GM04504 (cell line): ENCODE measurements around the gene BRMS1.

Experiments
- DNase-seq: peaks from one replicate; pipeline ENCODE4 v3.0.0-alpha.2; 2012; ENCODE audit warnings: low read depth

The BRMS1 gene

GRCh38 chr11:66336234-66337102, 8.4 kb downstream of the BRMS1 start, which contains the start of gene RIN1:
Gene RIN1, minus strand, starts transcription at chr11:66336434. Its CDS starts 32 bp downstream, at chr11:66336402.
- peak; percentile 96 for DNase-seq

DNA sequence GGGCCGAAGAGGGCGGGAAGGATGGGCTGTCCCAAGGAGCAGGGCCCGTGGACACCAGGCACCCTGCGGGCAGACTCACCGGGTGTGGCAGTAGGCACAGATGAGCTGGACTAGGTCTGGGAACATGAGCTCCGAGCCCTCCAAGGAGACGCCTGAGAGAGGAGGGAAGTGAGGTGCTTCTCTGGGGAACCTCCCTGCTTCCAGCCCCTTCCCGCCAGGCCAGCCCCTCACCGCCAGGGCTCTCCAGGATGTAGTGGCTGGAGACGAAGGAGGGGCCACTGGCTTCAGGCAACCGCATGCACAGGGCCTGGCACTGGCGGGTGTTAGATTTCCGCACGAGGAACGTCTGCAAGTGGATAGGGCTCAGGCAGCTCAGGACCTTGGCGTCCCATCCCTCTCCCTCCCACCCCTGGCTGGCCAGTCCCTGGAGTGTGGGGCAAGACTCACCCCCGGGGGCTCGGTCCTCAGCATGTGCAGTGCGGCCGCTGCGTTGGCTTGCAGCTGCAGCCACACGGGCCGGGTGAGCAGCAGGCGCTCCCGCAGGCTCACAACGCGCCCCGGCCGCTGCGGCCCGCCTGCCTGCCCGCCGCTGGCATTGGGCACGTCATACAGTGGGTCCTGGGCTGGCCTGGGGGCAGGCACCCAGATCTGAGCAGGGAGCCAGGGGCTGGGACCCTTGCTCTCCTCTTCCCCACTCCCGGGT, 9.2 kb downstream of the BRMS1 start:
- DNase-seq, result no peak

DNA sequence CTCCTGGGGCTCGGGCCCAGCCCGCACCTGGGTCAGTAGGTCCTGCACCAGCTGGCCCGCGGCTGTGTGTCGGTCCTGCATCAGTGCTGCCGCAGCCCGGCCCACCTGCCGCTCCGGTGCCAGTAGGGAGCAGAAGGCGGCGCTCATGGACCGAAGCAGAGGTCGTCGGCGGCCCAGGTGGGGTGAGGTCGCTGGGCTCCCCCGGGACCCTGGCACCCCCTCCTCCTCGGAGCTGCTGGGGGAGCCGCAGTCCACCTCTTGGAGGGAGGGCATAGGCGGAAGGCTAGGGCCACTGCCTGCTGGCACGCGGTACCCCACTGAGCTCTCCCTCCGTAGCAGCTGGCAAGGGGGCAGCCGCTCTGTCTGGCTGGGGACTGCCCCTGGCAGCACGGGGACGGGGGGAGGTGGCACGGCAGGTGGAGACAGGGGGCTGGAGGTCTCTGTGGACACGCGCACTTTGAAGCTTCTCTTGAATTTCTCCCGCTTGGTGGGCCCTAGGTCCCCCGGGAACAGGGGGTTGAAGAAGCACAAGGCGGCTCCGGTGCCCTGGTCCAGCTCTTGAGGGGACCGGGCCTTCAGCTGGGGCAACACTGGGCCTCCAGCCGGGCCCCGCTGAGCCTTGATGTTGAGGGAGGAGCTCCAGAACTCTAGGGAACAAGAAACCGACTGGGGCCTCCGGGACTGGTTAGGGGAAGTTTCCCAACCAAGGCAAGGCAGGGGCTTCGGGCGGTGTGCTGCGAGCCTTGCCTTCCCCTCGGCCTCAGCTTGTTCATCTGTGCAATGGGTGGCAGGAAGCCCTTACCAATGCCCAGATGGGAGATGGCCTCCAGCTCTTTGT, 10.1 kb downstream of the BRMS1 start:
- DNase-seq, result no peak

DNA sequence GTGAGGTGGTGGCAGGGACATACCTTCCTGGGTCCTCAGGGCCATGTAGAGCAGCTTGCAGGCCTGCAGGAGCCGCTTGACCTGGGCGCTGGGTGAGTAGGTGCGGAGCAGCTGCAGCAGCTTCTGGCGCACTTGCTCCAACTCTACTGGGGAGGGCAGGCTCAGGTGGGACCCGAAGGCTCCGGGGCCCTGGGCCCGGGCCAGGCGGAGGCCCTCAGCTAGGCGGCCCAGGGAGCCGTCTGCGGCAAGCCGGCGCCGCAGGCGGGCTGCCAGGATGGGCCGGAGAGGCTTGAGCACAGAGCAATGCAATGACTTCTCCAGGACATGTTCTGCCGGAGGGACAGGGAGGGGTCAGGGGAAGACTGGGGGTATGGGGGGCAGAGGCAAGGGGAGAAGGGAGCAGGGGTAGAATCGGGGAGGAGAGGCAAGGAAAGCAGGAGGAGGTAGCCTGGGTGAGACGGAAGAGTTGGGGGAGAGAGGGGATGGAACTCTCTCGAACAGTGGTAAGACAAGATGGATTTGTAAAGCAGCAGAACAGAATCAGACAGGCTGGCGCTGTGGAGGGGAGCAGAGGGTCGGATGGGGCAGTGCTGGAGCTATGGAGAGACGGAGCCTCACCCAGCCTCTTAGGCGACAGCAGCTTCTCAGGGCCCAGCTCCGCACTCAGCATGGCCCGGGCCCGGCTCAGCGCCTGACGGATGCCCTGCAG, 10.9 kb downstream of the BRMS1 start:
- DNase-seq, result no peak

GRCh38 chr11:66333220-66333877, 11.6 kb downstream of the BRMS1 start:
- no peak for DNase-seq

GRCh38 chr11:66332371-66333219, 12.3 kb downstream of the BRMS1 start:
- DNase-seq, result no peak

GRCh38 chr11:66331542-66332370, 13.1 kb downstream of the BRMS1 start:
- DNase-seq, result no peak

- DNase-seq, result no peak
Observed at GRCh38 chr11:66330931-66331330, 14.0 kb downstream of the BRMS1 start.

DNA sequence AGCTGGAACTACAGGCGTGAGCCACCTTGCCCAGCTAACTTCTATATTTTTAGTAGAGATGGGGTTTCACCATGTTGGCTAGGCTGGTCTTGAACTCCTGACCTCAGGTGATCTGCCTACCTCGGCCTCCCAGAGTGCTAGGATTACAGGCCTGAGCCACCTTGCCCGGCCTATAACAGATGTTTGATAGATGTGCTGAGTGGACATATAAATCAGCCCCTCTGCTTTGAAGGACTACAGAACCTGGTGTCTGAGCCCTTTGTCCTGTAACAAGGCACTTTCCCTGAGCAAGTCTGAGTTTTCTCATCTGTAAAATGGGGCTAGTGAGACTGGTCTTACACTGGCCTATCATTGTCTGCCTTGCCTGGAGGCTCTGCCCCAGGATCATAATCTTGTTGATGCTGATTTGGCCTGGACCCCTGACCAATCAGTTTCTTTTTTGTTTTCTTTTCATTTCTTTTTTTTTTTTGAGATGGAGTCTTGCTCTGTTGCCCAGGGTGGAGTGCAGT, 15.7 kb downstream of the BRMS1 start:
- no peak for DNase-seq

DNA sequence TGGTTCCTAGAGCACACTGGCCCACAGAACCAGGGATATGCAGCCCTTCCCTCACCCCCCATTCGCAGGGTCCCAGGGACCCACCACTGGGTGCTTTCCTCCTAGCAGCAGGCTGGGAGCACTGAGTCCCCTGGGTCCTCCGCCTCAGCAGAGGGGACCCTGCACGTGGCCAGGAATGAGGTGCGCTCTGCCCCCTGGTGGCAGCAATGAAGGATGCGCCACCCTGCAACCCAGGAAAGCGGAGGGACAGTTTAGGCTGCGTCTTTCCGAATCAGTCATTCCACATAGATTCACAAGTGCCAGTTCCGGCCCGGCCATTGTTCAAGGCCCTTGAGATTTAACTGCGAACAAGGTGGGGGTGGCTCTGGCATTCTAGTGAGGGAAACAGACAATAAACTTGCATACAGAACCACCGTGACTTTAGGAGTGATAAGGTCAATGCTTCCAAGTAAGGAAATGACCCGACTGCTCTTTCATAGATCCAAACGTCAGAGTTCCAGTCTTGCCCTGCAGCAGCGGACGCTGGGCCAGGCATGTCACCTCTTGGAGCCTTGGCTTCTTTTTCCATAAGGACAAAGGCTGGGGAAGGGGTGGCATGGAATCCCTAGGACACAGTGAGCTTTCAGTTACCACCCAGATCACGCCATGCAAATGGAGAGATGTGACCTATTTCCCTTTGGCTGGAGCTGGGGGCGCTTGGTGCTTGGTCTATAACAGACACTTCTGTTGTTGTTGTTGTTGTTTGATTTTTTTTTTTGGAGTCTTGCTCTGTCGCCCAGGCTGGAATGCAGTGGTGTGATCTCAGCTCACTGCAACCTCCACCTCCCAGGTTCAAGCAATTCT, 16.4 kb downstream of the BRMS1 start:
- no peak for DNase-seq

DNA sequence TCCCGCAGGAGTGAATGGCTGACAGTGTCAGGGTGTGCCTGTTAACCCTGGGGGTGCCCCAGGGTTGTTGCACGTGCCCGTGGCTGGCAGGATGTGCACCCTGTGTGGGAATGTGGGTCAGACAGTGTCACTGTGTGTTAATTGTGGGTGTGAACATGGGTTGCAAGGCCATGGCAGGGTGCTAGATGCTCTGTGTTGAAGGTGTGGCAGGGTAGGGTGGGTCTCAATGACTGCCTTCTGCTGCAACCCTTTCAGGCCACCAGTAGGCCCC, 16.9 kb downstream of the BRMS1 start:
- DNase-seq, result no peak

DNA sequence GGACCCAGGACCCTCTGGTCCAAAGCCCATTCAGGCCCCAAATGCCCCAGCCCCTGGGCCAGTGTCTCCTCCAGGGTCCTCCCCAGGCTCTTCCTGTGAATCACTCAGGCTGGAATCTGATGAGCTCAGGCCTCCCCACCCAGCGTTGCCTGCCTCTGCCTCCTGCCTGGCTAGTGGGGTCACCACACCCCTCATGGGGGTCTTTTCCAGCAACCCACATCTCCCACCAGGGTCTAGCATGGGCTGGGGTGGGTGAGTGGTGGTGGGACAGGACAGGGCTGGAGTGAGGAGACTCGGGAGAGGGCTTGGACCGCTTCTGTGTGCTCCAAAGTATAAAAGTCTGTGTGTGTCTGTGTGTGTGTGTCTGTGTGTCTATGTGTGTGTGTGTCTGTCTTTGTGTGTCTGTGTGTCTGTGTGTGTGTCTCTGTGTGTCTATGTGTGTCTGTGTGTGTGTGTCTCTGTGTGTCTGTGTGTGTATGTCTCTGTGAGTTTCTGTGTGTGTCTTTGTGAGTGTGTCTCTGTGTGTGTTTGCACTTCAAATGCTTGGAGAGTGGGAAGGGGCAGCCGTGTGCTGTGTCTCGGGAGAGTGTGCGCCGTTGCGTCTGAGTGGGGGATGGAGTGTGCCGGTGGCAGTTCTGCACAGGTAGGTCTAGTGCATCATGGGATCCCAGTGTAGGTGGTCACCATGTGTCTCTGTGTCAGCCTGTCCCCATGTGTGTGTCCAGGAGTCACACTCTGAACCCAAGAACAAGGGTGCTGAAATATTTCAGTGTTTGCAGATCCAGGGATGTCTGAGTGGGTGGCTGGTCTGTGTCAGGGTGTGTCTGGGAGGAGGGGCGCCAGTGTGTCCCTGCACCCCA, 17.5 kb downstream of the BRMS1 start:
- DNase-seq, result no peak

GRCh38 chr11:66326261-66327111, 18.4 kb downstream of the BRMS1 start:
- DNase-seq, result no peak

GRCh38 chr11:66325263-66325671, 19.6 kb downstream of the BRMS1 start:
- no peak for DNase-seq

DNA sequence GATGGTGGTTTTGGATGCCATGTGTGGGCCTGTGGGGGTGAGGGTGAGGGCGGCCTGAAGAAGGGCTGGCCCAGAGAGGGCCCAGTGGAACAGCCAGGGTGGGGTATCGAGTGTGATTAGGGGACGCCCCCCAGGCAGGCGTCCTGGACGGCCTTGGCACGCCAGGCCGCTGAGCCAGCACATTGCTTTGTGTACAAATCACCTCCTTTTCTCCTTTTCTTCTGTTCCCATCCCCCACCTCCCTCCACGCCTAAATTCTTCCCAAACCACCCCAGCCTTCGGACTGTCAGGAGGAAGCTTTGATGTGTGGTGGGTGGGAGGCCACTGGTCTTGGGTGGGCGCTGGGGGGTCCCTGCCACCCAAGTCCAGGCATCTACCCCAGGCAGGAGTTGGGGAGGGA, 20.2 kb downstream of the BRMS1 start:
- DNase-seq, result no peak

GRCh38 chr11:66323684-66324083, 21.2 kb downstream of the BRMS1 start:
- no peak for DNase-seq
